ENCODE measurements around the gene MAEA. TPM values are rescaled to one million over a fixed set of nuclear protein-coding genes. Genes with fewer than 3 reads are reported as not detected.

MAEA gene
- total RNA-seq, 1 donor from 2014 or later, result 24.5 TPM

DNA sequence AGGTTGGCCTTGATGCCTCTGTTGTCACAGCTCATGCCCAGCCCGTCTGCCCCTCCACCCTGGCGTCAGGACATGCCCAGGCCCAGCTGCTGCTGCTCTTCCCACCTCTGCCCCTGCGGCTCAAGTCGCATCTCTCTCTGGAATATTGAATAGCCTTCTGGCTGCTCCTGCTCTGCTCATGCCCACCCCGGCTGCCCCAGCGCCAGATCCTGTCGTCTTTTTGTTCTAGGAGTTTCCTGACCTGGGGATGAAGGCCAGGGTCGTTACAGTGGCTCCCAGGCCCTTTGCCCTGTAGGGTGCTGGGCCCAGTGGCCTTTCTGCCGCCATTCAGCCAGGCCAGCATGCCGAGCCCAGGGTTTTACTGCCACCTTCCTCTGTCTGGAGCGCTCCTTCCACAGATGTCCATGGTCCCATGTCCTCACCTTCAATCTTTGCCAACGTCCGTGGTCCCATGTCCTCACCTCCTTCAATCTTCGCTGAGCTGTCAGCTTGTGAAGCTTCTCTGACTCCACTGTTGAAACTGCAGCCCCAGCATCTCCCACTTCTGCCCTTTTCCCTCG is 9.7 kb downstream of the MAEA start:
- Histone ChIP-seq H3K36me3 (ENCODE audit: control insufficient read depth in 3 of 3, insufficient read depth in 3 of 3, low read length in 3 of 3) (peaks cover 6 to 25% (median 23%) of the 10 kb centered on the region in 3 donors), H3K4me1 (ENCODE audit: control insufficient read depth in 3 of 3, insufficient read depth in 3 of 3, low read length in 3 of 3) (peaks cover 18 to 38% (median 33%) of the 10 kb centered on the region in 3 donors)

DNA sequence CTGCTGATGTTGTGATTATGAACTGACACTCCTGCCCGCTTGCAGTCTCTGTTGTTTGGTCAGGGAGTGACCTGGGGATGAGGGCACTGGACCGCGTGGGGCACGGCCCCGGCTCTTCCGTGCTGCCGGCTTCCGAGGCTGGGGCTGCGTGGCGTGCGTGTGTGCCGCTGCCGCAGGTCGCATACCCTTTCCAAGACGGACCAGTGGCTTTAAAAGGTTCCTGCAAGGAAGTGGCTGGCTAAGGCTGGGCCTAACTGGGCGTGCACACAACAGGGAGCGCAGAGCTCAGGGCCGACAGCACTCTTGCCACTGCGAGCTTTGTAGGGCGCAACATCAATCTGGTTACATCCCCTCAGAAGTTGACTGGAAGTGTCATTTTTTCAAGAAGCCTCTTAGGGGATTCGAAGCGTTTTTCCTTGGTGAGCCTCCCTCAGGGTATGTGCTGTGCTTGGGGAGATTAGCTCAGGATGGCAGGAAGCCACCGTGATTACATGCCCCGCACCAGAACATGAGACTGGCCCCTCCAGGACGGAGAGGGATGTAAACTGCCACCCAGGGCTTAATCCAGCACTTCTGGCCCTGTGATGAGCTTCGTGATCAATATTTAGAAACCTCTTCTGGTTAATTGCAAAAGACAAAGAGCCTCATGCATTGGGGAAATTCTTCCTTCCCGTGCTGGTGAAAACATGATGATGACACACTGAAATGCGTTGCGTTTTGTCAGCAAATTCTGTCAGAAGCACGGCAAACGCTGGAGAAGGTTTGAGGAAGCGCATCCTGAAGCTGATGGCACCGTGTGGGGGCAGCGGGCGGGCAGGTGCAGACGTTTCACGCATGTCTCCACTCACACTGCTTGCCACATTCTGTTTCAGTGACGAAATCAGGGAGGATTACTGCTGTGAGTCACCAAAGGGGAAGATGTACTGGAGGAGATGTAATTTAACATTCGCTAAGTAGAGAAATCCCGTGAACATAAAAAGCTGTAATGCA is 11.1 kb downstream of the MAEA start:
- Histone ChIP-seq H3K9me3 (ENCODE audit: control insufficient read depth in 3 of 3, low read length in 3 of 3) (no peaks in the 10 kb centered on the region), H3K36me3 (ENCODE audit: control insufficient read depth in 3 of 3, insufficient read depth in 3 of 3, low read length in 3 of 3) (peaks cover 6 to 25% (median 23%) of the 10 kb centered on the region in 3 donors), H3K4me3 (ENCODE audit: low read length in 3 of 3) (no peak overlapping the region), H3K4me1 (ENCODE audit: control insufficient read depth in 3 of 3, insufficient read depth in 3 of 3, low read length in 3 of 3) (peaks cover 13 to 30% (median 26%) of the 10 kb centered on the region in 3 donors), H3K27ac (ENCODE audit: low read depth, low read length) (peak overlapping the region; percentile 9), H3K9ac (ENCODE audit: low read depth in 1 of 3, low read length in 3 of 3) (peak overlapping the region in 2 of 3 donors; percentile 14 to 40), H3K27me3 (ENCODE audit: control insufficient read depth in 3 of 3, insufficient read depth in 3 of 3, low read length in 3 of 3) (no peaks in the 10 kb centered on the region)

More for the DNA sequence above, 9.7 kb downstream of the MAEA start:
- no peak overlapping the region for H3K27ac ChIP-seq (ENCODE audit: low read depth, low read length)
- H3K27me3 ChIP-seq (ENCODE audit: control insufficient read depth in 3 of 3, insufficient read depth in 3 of 3, low read length in 3 of 3), result no peaks in the 10 kb centered on the region
- peak overlapping the region in 1 of 3 donors; percentile 50 for H3K9ac ChIP-seq (ENCODE audit: low read depth in 1 of 3, low read length in 3 of 3)
- no peak overlapping the region for H3K4me3 ChIP-seq (ENCODE audit: low read length in 3 of 3)
- no peaks in the 10 kb centered on the region for H3K9me3 ChIP-seq (ENCODE audit: control insufficient read depth in 3 of 3, low read length in 3 of 3)

DNA sequence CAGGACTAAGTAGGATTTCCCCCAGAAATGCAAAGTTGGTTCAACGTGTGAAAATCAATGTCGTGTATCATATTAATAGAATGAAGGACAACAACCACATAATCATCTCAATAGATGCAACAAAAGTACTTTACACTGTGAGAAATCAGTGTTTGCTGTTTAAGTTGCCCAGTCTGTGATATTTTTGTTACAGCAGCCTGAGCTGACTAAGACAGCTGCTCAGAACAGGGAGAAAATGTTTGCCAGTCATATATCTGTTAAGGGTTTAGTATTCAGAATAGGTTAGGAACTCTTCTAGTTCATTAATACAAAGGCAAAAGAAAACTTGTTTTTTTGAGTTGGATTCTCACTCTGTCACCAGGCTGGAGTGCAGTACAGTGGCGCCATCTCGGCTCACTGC is 12.5 kb downstream of the MAEA start:
- Histone ChIP-seq H3K9ac (ENCODE audit: low read depth in 1 of 3, low read length in 3 of 3) (no peak overlapping the region), H3K4me1 (ENCODE audit: control insufficient read depth in 3 of 3, insufficient read depth in 3 of 3, low read length in 3 of 3) (peaks cover 13 to 30% (median 26%) of the 10 kb centered on the region in 3 donors), H3K4me3 (ENCODE audit: low read length in 3 of 3) (no peak overlapping the region), H3K27ac (ENCODE audit: low read depth, low read length) (no peak overlapping the region), H3K27me3 (ENCODE audit: control insufficient read depth in 3 of 3, insufficient read depth in 3 of 3, low read length in 3 of 3) (no peaks in the 10 kb centered on the region), H3K9me3 (ENCODE audit: control insufficient read depth in 3 of 3, low read length in 3 of 3) (no peaks in the 10 kb centered on the region), H3K36me3 (ENCODE audit: control insufficient read depth in 3 of 3, insufficient read depth in 3 of 3, low read length in 3 of 3) (peaks cover 6 to 18% (median 15%) of the 10 kb centered on the region in 3 donors)

DNA sequence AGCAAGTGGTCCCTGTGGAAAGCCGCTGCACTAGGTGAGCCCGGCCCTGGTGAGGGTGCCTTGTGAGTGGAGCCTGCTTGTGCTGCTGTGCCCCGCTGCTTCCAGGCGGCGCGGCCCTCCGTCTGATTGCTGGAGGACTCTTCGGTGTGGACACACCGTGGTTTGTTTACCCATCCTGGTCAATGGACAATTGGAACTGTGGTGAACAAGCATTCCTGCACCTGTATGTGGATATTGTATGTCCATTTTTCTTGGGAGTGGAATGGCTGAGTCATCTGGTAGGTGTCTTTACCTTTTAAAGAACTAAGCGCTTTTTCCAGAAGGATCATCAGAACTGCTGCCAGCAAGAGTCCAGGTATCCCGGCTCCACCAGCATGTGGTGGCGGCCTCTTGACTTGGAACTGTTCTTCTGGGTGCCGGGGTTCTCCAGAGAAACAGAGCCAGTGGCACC is 15.6 kb downstream of the MAEA start:
- H3K36me3 ChIP-seq (ENCODE audit: control insufficient read depth in 3 of 3, insufficient read depth in 3 of 3, low read length in 3 of 3), result peaks cover 0 to 5% (median 3%) of the 10 kb centered on the region in 3 donors
- H3K9ac ChIP-seq (ENCODE audit: low read depth in 1 of 3, low read length in 3 of 3), result no peak overlapping the region
- H3K27me3 ChIP-seq (ENCODE audit: control insufficient read depth in 3 of 3, insufficient read depth in 3 of 3, low read length in 3 of 3), result no peaks in the 10 kb centered on the region
- no peak overlapping the region for H3K4me3 ChIP-seq (ENCODE audit: low read length in 3 of 3)
- peaks cover 31 to 41% (median 38%) of the 10 kb centered on the region in 3 donors for H3K4me1 ChIP-seq (ENCODE audit: control insufficient read depth in 3 of 3, insufficient read depth in 3 of 3, low read length in 3 of 3)
- H3K9me3 ChIP-seq (ENCODE audit: control insufficient read depth in 3 of 3, low read length in 3 of 3), result no peaks in the 10 kb centered on the region
- H3K27ac ChIP-seq (ENCODE audit: low read depth, low read length), result no peak overlapping the region

DNA sequence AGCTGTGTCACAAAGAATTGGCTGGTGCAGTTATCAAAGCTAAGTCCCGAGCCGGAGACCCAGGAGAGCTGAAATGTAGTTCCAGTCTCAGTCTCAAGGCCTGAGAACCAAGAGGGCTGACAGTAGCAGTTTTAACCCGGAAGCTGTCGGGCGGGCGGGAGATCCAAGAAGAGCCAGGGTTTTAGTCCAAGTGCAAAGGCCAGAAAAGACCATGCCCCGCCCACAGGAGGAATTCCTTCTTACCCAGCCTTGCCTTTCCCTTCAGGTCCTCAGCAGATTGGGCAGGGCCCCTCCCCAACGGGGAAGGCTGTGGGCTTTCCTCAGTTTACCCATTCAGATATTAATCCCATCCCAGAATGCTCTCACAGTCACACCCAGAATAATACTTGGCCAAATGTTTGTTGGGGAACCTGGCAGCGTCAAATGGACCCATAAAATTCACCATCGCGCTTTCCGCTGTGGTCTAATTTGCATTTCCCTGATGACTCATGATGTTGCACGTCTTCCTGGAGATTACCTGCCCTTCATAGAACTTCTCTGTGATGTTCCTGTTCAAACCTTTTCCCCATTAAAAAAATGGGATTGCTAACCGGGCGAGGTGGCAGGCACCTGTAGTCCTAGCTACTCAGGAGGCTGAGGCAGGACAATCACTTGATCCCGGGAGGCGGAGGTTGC is 16.2 kb downstream of the MAEA start:
- no peak overlapping the region for H3K4me3 ChIP-seq (ENCODE audit: low read length in 3 of 3)

DNA sequence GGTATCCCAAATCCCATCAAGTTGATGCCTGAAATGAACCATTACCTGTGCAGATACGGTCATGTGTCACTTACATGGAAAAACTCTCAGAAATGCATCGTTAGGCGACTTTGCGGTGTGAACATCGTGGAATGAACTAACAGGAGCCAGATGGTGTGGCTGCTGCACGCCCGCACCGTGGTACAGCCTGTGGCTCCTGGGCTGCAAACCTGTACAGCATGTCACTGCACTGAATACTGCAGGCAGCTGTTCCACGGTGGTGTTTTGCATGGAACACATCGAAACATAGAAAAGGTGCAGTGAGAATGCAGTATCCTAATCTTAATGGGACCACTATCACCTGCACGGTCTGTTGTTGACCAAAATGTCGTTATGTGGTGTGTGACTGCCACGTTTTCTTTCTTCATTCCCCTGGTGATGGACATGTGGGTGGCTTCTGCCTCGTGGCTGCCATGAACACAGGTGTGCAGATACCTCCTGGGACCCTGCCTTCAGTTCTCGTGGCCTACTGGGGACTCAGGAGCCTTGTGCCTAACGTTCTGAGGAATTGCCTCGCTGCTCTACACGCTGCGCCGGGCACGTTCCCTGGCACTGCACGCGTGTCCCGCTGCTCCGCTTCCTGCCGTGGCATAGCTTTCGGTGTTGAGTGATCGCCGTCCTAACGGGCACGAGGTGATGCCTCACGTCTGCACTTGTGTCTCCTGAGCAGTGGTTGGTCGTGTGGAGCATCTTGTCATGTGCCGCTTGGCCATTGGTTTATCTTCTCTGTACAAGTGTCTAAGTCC is 18.5 kb downstream of the MAEA start:
- H3K27me3 ChIP-seq (ENCODE audit: control insufficient read depth in 3 of 3, insufficient read depth in 3 of 3, low read length in 3 of 3), result no peaks in the 10 kb centered on the region
- H3K9me3 ChIP-seq (ENCODE audit: control insufficient read depth in 3 of 3, low read length in 3 of 3), result no peaks in the 10 kb centered on the region
- H3K4me3 ChIP-seq (ENCODE audit: low read length in 3 of 3), result no peak overlapping the region
- H3K4me1 ChIP-seq (ENCODE audit: control insufficient read depth in 3 of 3, insufficient read depth in 3 of 3, low read length in 3 of 3), result peaks cover 27 to 39% (median 33%) of the 10 kb centered on the region in 3 donors
- H3K27ac ChIP-seq (ENCODE audit: low read depth, low read length), result no peak overlapping the region
- peaks cover 9 to 10% (median 10%) of the 10 kb centered on the region in 3 donors for H3K36me3 ChIP-seq (ENCODE audit: control insufficient read depth in 3 of 3, insufficient read depth in 3 of 3, low read length in 3 of 3)
- H3K9ac ChIP-seq (ENCODE audit: low read depth in 1 of 3, low read length in 3 of 3), result no peak overlapping the region

More for the DNA sequence above, 16.2 kb downstream of the MAEA start:
- Histone ChIP-seq H3K27me3 (ENCODE audit: control insufficient read depth in 3 of 3, insufficient read depth in 3 of 3, low read length in 3 of 3) (no peaks in the 10 kb centered on the region), H3K36me3 (ENCODE audit: control insufficient read depth in 3 of 3, insufficient read depth in 3 of 3, low read length in 3 of 3) (peaks cover 0 to 3% (median 2%) of the 10 kb centered on the region in 3 donors), H3K9ac (ENCODE audit: low read depth in 1 of 3, low read length in 3 of 3) (no peak overlapping the region), H3K4me1 (ENCODE audit: control insufficient read depth in 3 of 3, insufficient read depth in 3 of 3, low read length in 3 of 3) (peaks cover 31 to 41% (median 38%) of the 10 kb centered on the region in 3 donors), H3K9me3 (ENCODE audit: control insufficient read depth in 3 of 3, low read length in 3 of 3) (no peaks in the 10 kb centered on the region), H3K27ac (ENCODE audit: low read depth, low read length) (no peak overlapping the region)

DNA sequence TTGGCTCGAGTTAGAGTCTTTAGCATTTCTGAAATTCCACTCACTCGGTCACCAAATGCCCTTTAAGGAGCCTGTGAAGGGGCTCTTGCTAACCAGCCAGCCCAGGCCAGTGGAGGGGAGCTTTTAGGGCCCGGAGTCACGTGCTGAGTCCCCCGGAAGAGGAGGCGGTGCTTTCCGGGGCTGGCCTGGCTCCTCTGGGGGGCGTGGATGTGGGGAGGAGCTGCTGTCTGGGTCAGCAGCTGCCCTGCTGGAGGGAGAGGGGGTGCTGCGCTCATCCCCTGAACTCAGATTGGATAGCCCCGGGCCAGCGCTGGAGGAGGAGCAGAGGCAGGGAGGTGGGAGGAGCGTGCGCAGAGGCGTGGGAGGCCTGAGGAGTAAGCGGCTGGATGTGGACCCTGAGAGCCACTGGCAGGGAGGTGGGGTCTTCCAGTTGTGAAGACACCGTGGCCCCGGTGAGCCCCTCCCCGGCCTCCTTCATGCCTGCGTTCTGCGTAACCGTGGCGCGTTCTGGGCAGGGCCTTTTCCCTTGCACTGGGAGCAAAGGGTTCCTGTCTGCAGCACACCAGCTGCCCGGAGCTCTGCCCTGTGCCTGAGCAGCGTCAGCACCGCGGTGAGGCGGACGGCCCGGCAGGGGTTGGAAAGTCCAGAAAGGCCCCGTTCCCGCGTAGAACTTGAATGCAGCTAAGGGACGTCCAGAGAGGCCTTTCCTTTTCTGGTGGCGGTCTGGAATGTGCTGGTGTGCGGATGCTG is 19.7 kb downstream of the MAEA start:
- Histone ChIP-seq H3K27ac (ENCODE audit: low read depth, low read length) (peak overlapping the region; percentile 63), H3K36me3 (ENCODE audit: control insufficient read depth in 3 of 3, insufficient read depth in 3 of 3, low read length in 3 of 3) (peaks cover 15 to 19% (median 16%) of the 10 kb centered on the region in 3 donors), H3K4me1 (ENCODE audit: control insufficient read depth in 3 of 3, insufficient read depth in 3 of 3, low read length in 3 of 3) (peaks cover 27 to 39% (median 33%) of the 10 kb centered on the region in 3 donors)

DNA sequence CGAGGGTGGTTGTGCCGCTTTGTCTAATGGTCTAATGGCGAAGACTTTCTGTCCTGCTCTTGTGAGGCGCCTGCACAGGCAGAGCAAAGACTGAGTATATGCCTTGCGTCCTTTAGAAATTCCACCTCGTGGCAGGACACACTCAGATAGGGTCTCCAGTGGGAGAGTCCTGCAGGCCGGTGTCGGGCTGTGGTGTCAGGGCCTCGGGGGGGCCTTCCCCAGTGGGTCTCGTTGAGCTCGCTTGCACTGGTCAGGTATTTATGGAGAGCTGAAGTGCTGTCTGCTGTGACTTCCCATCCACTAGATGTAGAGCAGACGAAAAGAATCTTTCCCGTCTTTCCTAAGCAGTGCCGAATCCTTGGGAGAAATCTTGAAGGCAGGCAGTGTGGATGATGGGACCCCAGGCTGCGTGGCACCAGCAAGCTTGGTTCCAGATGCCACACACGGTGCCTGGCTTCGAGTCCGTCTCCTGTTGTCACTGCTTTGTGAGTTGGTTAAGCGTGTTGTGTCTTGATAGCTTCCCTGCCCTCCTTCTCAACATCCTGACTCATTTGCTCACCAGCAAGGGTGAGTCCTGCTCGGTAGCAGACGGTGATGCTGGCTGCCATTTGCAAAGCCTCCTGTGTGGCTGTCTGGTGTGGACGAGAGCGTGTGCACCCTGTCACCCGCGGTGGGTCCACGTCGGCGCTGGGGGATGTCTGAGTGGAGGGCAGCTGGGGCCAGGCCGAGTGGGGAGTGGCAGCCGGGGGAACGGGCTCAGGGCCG is 20.5 kb downstream of the MAEA start:
- Histone ChIP-seq H3K36me3 (ENCODE audit: control insufficient read depth in 3 of 3, insufficient read depth in 3 of 3, low read length in 3 of 3) (peaks cover 18 to 27% (median 22%) of the 10 kb centered on the region in 3 donors), H3K27ac (ENCODE audit: low read depth, low read length) (peak overlapping the region; percentile 36), H3K4me1 (ENCODE audit: control insufficient read depth in 3 of 3, insufficient read depth in 3 of 3, low read length in 3 of 3) (peaks cover 27 to 39% (median 33%) of the 10 kb centered on the region in 3 donors), H3K4me3 (ENCODE audit: low read length in 3 of 3) (peak overlapping the region; percentile 65 to 71 (median 71)), H3K9ac (ENCODE audit: low read depth in 1 of 3, low read length in 3 of 3) (peak overlapping the region; percentile 59 to 76 (median 62)), H3K27me3 (ENCODE audit: control insufficient read depth in 3 of 3, insufficient read depth in 3 of 3, low read length in 3 of 3) (no peaks in the 10 kb centered on the region), H3K9me3 (ENCODE audit: control insufficient read depth in 3 of 3, low read length in 3 of 3) (no peaks in the 10 kb centered on the region)

More for the DNA sequence above, 19.7 kb downstream of the MAEA start:
- no peaks in the 10 kb centered on the region for H3K9me3 ChIP-seq (ENCODE audit: control insufficient read depth in 3 of 3, low read length in 3 of 3)
- H3K4me3 ChIP-seq (ENCODE audit: low read length in 3 of 3), result peak overlapping the region; percentile 65 to 71 (median 71)
- peak overlapping the region; percentile 62 to 76 (median 70) for H3K9ac ChIP-seq (ENCODE audit: low read depth in 1 of 3, low read length in 3 of 3)
- no peaks in the 10 kb centered on the region for H3K27me3 ChIP-seq (ENCODE audit: control insufficient read depth in 3 of 3, insufficient read depth in 3 of 3, low read length in 3 of 3)

Measured in skeletal muscle tissue (tissue), 4 donors.